ENCODE results near the gene AKAP14.
"Not testable (repeated sequence)": the region's sequence is repeated elsewhere in the genome, so short reads cannot be mapped to it uniquely, and the experiment has no call there.

AKAP14 gene

GRCh38 chrX:119895843-119896326 is at the start of gene AKAP14:
AKAP14 (plus strand) TSS chrX:119895893; CDS start chrX:119903224, 7,331 bp downstream.
- no peak for DNase-seq

GRCh38 chrX:119852382-119853353 is 43.0 kb upstream of the AKAP14 start, which contains the start of gene UPF3B:
UPF3B (minus strand) TSS chrX:119852963; CDS start chrX:119852928, 35 bp downstream.
- DNase-seq, result peak; percentile 85

GRCh38 chrX:119853444-119853843 is 42.2 kb upstream of the AKAP14 start:
- no peak for DNase-seq

- peak; percentile 15 for DNase-seq
Measured at GRCh38 chrX:119870626-119871131, 25.0 kb upstream of the AKAP14 start.

- no peak for DNase-seq
Measured at GRCh38 chrX:119871245-119871598, 24.5 kb upstream of the AKAP14 start.

- DNase-seq, result peak; percentile 80
Measured at GRCh38 chrX:119871599-119872395, 23.9 kb upstream of the AKAP14 start, which contains the start of the genes NDUFA1 and RNF113A. NDUFA1 (plus strand) TSS chrX:119871832; CDS start chrX:119871912, 80 bp downstream. RNF113A (minus strand) TSS chrX:119871733; CDS start chrX:119871613, 120 bp downstream.

GRCh38 chrX:119878740-119879139 is 17.0 kb upstream of the AKAP14 start:
- DNase-seq, result no peak

GRCh38 chrX:119880076-119880475 is 15.6 kb upstream of the AKAP14 start:
- DNase-seq, result no peak

- no peak for DNase-seq
Measured at GRCh38 chrX:119880552-119881437, 14.9 kb upstream of the AKAP14 start.

GRCh38 chrX:119885554-119886428 is 9.9 kb upstream of the AKAP14 start:
- DNase-seq, result no peak

- peak; percentile 32 for DNase-seq
Measured at GRCh38 chrX:119887721-119888425, 7.8 kb upstream of the AKAP14 start.

GRCh38 chrX:119890626-119891025 is 5.1 kb upstream of the AKAP14 start:
- not testable (repeated sequence) for DNase-seq

GRCh38 chrX:119891961-119892692 is 3.6 kb upstream of the AKAP14 start:
- DNase-seq, result not testable (repeated sequence)

GRCh38 chrX:119899125-119899524 is 3.4 kb downstream of the AKAP14 start:
- no peak for DNase-seq

GRCh38 chrX:119900976-119901375 is 5.3 kb downstream of the AKAP14 start:
- no peak for DNase-seq

- DNase-seq, result no peak
Measured at GRCh38 chrX:119916310-119916709, 20.6 kb downstream of the AKAP14 start.

- DNase-seq, result no peak
Measured at GRCh38 chrX:119917877-119918276, 22.2 kb downstream of the AKAP14 start.

- no peak for DNase-seq
Measured at GRCh38 chrX:119919835-119920585, 24.3 kb downstream of the AKAP14 start.

- not testable (repeated sequence) for DNase-seq
Measured at GRCh38 chrX:119922391-119922790, 26.7 kb downstream of the AKAP14 start.

Data from activated effector memory CD4-positive, alpha-beta T cell treated with Interleukin-2 at 50 U/mL for 16 hours (primary cell).